ENCODE data around the gene RIPOR3.
"Not testable (repeated sequence)": the region's sequence is repeated elsewhere in the genome, so short reads cannot be mapped to it uniquely, and the experiment has no call there.

The RIPOR3 gene

GRCh38 chr20:50554694-50555579, 136.4 kb downstream of the RIPOR3 start:
- no peak for DNase-seq (ENCODE audit: low spot score)

DNA sequence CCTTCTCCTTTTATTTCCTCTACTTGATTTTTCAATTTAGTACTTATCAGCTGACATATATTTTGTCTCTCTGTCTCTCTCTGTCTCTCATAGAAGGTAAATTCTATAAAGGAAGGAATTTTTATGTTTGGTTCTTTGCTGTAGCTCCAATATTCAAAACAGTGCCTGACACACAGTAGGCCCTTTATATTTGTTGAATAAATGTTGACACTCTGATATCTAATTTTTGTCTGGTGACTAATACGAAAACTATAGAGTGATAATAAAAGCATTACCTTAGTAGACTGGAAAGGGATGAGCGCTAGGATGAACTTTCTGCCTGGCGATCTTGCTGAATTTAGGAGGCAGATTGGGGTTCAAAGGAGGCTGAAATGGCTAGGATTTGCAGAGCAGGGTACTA, 138.4 kb downstream of the RIPOR3 start:
- DNase-seq (ENCODE audit: low spot score): no peak

GRCh38 chr20:50551288-50551687, 140.1 kb downstream of the RIPOR3 start:
- peak; percentile 22 for DNase-seq (ENCODE audit: low spot score)

- DNase-seq (ENCODE audit: low spot score): no peak
Measured at GRCh38 chr20:50550531-50550930, 140.8 kb downstream of the RIPOR3 start.

DNA sequence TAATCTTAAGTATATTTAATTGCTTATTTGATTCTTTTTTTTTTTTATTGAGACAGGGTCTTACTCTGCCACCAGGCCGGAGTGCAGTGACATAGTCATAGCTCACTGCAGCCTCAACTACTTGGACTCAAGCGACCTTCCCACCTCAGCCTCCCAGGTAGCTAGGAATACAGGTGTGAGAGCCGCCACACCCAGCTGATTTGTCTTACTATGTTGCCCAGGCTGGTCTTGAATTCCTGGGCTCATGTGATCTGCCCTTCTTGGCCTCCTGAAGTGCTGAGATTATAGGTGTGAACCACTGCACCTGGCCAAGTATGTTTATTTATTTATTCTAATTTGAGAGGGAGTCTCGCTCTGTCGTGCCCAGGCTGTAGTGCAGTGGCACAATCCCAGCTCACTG, 142.9 kb downstream of the RIPOR3 start:
- DNase-seq (ENCODE audit: low spot score): no peak

GRCh38 chr20:50547964-50548363, 143.4 kb downstream of the RIPOR3 start:
- DNase-seq (ENCODE audit: low spot score): no peak

DNA sequence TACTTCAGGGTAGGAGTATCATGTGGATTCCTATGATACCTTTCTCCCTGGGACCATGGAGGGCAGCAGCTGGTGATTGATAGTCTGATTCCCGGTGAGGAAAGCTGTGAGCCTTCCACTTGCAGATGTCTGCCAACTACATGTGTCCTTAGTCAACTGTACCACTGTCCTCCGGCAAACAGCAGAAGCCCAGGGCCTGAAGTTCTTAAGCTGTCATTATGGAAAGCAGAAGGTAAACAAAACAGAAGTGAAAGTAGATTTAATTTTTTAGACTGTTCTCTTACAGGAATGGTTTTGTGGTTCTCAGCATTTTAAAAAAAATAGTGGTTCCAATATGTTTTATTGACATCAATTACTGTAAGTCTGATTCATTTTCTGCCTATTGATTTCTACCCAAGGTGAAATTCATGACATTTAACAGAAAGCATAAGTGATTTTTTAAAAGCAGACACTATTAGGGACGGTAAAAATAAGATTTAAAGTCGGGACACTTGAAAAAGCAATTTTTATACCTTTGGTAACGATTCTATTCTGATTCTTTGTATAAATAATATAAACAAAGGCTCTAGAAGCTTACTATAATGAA, 144.5 kb downstream of the RIPOR3 start:
- DNase-seq (ENCODE audit: low spot score): peak; percentile 42

GRCh38 chr20:50545126-50545525, 146.2 kb downstream of the RIPOR3 start:
- no peak for DNase-seq (ENCODE audit: low spot score)

GRCh38 chr20:50543326-50543725, 148.0 kb downstream of the RIPOR3 start:
- DNase-seq (ENCODE audit: low spot score): no peak

DNA sequence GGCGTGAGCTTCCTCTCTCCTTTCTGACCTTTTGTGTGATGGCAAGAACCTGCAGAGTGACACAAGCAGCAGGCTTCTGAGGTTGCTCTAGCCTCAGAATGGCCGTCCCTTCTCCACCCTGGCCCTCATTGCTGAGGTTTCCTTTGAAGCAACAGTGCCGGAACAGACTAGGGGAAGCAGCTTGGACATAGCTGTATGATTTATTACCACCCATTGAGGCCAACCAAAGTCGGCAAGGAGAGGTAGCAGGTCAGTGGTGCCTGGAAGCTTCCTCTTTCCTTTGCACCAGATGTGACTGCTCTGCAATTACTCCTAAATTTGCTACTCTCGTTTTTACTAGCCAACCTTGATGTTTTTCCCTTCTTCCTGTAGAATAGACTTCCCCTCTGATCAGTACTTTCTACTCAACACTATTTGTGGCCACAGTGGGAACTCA, 149.7 kb downstream of the RIPOR3 start:
- no peak for DNase-seq (ENCODE audit: low spot score)

- no peak for DNase-seq (ENCODE audit: low spot score)
Measured at GRCh38 chr20:50540620-50541605, 150.4 kb downstream of the RIPOR3 start.

- DNase-seq (ENCODE audit: low spot score): not testable (repeated sequence)
Measured at GRCh38 chr20:50539798-50540197, 151.5 kb downstream of the RIPOR3 start.

DNA sequence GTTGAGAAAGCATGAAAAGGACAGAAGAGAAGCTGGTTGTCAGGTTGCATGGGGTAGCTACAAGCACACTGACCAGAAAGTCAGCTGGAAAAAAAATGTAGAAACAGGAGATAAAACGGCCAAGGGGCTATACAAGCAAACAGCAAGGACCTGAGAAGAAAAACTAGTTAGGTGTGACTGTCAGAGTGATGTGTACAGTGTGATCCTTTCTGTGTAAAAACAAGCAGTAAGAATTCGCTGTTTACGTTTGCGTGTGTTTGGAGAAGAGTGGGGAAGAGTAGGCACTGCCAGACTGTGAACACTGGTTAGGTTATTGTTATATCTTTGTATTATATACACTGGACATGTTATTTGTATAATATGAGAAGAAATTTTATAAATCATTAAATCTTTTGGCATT, 153.1 kb downstream of the RIPOR3 start:
- DNase-seq (ENCODE audit: low spot score): no peak

GRCh38 chr20:50537546-50538201, 153.7 kb downstream of the RIPOR3 start:
- DNase-seq (ENCODE audit: low spot score): no peak

GRCh38 chr20:50536333-50536732, 155.0 kb downstream of the RIPOR3 start:
- DNase-seq (ENCODE audit: low spot score): no peak
